GM19455 (cell line): ENCODE data around the gene NDUFS7.

ENCODE experiments used
- ATAC-seq: cut with Tn5 transposase; IDR thresholded peaks from one replicate; pipeline ENCODE4 v1.9.1; 2021; ENCODE audit not compliant: unreplicated experiment

Gene NDUFS7

DNA sequence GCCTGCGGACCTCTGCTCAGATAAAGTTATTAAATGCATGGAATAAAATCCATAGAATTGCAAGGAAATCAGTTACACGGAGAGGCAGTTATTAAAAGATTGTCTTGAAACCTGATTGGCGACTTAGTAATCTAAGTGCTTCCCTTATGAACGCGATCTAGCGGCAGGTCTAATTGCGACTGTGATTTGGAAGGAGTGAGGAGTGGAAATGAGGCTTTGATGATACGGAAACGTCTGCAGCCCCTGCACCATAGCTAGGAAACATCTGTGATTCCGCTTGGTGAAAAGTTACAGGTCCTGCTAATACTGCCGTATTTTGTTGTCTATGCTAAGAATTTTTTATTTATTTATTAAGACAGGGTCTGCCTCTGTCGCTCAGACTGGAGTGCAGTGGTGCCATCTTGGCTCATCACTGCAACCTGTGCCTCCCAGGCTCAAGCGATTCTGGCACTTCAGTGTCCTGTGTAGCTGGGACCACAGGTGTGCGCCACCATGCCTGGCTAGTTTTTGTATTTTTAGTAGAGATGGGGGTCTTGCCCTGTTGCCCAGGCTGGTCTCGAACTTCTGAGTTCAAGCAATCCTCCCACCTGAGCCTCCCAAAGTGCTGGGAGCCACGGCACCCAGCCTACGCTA is 887 bp downstream of the NDUFS7 start:
- ATAC-seq = no peak

DNA sequence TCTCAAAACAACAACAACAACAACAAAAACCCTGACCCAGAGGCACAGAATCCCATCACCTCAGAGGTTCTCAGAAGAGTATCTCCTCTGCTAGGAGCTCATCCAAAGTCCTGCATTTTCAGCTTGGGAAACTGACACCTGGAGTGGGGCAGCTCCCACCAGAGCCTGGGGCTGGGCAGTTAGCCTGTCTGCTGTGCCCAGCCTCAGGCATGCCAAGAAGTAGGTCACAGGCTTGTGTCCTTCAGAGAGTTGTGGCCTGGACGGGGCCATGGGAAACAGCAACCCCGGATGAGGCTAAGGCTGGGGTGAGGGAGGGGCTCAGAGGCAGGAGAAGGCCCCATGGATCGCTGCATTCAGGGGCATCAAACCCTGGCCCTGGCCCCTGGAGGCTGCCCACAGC is 2.1 kb downstream of the NDUFS7 start:
- no peak for ATAC-seq

DNA sequence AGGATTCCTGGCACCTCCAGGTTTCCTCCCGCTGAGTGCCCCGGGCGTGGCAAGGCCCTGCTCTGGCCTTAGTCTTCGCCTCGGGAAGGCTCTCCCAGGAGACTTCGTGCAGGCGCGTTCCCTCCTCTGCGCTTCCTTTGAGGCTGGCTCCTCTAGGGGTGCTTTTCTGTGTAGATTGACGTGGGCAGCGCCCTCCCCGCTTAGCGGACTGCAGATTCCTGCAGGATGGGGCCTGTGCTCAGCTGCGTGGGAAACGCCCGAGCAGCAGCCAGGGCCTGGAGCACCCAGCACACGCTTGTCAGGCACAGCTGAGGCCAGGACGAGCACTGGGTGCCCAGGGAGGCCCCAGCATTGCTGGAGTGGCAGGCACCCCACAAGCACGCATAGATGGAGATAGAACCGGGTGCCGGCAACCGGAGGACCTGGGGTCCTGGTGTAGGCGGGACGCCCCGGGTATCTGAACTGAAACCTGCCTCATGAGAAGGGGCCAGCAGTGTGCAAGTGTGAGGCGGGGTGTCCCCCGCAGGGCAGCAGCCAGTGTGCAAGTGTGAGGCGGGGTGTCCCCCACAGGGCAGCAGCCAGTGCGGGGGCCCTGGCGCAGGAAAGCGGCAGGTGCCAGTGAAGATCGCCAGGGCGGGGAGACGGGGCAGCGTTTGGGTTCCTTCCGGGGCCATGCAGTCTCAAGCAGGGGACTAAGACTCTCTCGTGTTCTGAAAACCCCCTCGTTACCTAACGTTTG is 3.4 kb downstream of the NDUFS7 start:
- no peak for ATAC-seq

DNA sequence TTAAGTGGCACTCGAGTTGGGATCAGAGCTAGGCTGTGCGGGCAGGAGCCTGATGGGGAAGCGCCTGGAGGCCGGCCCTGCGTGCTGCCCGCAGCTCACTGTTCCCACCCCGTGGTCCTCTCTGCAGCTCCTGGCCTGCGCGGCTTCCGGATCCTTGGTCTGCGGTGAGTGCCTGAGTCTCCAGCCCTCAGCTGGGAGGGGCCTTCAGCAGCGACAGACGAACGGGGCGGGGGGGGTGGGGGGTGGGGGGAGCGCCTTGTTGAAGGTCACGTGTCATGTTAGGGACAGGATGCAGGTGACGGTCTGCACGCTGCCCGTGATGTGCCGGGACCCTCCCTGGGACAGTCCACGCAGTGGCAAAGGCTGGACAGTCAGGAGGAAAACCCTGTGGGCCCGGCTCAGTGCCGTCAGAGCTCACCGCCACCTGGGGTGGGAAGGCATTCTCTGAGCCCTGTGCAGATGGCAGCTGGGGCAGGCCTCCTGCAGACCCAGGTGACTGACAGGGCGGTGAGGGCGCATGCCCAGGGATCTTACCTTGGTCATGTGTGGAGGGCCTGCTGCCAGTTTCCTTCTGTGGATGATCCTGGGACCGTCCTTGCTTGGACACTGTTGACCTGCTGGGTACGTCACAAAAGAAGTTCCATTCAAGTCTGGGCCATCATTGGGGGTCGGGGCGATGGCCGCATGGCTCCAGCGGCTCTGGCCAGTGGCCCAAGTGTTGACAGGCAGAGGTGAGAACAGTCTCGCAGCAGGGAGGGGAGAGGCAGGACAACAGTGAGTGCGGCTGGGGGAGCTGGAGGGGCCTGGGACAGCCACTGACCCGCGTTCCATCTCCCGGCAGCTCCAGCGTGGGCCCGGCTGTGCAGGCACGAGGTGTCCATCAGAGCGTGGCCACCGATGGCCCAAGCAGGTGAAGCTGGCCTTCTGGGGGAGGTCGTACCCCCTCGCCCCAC is 4.3 kb downstream of the NDUFS7 start:
- no peak for ATAC-seq

DNA sequence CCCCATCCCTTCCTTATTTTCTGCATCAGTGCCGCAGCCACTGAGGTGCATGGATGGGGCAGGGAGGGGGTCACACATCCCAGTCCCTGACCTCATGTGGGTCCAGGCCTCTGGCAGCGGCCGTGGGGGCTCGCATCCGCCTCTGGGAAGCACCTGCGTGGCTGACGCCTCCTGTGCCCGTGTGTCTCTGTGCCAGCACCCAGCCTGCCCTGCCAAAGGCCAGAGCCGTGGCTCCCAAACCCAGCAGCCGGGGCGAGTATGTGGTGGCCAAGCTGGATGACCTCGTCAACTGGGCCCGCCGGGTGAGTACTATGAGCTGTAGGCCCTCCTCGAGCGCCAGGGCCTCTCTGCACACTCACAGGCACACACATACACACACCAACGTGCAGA is 4.9 kb downstream of the NDUFS7 start:
- no peak for ATAC-seq

DNA sequence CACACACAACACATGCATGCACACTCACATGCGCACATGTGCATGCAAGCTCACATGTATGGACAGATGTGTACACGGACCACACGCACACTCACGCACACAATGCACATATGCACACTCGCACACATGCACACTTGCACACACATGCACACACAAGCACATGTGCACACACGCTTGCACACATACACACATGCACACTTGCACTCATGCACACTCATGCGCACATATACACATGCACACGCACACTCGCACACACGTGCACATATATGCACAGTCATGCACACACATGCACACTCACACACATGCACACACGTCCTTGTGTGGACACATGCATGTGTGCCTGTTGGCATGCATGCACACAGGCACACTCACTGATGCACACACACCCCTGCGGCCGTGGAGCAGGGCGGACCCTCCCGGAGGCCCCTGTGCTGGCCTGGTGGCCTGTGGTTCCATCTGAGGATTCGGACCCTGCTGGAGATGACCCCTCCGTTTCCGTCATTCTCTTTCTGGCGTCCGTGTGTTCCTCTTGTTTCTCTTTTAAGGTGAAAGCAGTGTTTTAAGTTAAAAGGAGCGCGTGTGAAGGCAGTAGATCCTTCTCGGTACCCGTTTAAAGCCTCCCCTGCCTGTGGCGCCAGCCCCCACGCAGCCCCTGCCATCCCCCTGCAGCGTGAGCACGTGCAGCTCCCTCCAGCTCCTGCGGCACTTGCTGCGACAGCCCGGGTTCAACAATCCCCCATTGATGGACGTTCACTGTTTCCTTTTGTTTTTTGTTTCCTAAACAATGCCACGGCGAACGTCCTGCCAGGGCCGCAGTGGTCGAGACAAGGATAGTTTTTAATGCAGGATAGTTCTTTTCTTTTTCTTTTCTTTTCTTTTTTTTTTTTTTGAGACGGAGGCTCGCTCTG is 5.6 kb downstream of the NDUFS7 start:
- ATAC-seq = no peak

DNA sequence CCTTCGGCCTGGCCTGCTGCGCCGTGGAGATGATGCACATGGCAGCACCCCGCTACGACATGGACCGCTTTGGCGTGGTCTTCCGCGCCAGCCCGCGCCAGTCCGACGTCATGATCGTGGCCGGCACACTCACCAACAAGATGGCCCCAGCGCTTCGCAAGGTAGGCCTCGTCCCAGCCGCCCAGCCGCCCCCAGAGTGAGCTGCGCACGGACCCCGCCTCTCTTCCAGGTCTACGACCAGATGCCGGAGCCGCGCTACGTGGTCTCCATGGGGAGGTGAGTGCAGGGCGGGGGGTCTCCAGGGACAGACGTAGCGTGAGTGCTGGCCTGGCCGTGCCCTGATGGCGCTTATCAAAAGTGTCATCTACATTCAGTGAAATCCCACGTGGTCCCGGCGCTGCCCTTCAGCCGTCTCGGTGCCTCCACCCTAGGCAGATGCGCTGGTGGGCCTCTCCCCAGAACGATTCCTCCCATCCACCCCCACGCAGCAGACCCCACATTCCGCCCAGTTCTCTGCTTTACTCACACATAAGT is 7.2 kb downstream of the NDUFS7 start:
- no peak for ATAC-seq

DNA sequence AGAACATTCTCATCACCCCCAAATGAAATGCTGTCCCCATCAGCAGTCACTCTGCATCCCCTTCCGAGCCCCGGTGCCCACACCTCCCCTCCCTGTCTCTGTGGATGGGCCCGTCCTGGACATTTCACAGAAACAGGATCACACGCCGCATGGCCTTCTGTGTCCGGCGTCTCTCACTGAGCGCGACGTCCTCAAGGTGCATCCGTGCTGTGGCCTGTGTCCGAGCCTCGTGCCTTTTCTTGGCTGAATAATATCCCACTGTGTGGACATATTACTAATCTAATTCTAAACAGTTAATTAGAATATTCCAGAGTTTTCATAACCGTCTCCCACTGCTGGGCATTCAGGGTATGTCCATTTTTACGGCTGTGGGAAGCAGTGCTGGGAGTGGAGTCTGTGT is 8.7 kb downstream of the NDUFS7 start:
- ATAC-seq = no peak

DNA sequence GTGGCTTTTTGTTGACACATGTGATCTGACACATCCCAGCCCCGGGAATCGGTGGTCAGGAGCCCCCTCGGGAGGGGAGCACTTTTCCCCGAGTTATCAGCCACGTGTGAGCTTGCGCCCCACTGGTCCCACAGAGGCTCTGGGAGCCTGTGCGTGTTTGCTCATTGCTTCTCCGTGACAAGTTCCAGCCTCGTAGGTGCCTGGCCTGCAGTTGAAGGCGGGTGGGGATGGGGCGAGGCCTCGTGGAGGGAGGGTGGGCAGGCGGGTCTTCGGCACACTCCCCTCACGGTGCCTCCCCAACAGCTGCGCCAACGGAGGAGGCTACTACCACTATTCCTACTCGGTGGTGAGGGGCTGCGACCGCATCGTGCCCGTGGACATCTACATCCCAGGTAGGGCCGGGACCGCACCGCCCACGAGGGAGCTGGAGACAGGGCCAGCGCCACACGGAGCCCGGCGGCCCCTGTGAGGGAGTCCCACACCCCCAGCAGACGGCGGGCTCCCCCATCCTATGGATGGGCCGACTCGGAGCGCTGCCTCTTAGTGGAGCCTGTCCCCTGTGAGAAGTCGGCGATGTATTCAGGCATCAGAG is 9.3 kb downstream of the NDUFS7 start:
- no peak for ATAC-seq

DNA sequence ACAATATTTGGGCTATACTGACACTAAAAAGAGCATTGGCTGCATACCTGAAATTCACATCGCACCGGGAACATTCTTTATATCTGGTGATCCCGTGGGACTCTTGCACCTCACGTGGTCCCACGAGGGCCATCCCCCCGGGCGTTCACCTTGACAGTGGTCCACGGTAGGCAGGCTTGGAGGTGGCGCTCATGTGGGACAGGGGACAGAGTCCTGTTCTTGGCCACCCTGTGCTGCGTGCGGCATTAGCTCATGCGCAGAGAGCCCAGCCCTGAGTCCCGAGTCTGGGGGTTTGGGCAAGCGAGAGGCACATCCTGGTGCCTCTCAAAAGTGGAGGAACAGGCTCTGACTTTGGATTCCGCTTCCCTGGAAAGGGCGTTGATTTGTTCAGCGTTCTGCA is 10.1 kb downstream of the NDUFS7 start:
- no peak for ATAC-seq

DNA sequence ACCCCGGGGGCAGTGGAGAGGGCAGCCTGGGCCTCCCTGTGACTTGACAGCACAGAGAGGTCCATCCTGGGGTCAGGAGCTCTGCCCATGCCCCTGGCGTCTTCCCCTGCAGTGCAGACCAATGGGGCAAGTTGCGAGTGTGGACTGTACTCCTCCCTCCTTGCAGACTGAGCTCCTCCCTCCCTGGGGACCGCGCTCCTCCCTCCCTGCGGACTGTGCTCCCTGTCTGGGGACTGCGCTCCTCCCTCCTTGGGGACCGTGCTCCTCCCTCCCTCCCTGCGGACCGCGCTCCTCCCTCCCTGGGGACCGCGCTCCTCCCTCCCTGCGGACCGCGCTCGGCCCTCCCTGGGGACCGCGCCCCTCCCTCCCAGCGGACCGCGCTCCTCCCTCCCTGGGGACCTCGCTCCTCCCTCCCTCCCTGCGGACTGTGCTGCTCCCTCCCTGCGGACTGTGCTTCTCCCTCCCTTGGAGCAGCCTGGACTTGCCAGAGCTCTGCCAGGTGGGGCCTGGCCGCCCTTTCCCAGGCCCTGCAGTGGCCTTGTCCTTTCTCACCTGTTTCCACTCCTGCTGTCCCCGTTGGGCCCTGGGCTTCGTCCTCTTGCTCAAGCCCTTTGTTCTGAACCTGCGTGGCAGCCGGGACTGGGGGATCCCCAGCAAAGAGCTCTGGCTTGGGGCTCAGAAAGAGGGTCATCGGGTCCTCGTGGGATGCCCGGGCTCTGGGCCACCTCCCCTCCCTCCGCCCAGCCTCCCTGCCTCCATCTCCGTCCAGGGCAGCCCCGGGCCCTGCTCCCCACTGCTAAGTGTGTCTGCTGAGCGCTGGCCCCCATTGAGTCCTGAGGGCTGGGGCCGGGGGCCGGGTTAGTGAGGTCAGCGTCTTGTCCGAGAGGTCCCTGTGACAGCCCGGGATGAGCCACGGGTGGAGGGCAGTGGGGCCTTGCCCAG is 10.8 kb downstream of the NDUFS7 start:
- no peak for ATAC-seq

DNA sequence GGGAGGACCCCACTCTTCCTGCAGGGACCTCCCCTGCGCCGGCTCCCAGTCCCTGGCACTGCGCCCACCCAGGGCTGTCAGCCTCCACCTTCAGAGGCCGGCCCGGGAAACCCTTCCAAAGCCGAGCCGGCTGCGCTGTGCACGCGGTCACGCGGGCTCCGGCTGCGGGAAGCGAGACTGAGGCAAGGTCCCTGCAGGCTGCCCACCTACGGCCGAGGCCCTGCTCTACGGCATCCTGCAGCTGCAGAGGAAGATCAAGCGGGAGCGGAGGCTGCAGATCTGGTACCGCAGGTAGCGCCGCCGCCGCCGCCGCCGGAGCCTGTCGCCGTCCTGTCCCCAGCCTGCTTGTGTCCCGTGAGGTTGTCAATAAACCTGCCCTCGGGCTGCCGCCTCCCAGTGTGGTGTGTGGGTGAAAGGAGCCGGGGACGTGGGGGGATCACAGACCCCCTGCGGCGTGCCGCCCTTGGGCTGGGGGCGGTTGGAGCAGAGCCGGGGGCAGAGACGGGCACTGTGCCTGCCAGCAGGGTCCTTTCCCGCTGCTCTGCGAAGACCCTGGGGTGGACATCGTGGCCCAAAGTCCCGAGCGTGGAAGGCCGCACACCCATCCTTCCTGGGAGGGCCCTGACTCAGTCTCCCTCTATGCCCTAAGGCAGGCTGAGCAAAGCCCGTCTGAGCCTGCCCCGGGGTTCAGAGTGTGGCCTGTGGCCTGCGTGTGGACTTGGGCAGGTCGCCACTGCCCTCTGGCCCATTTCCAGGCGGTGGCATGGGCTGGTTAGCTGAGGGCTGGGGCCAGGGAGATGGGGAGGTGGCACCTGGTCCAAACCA is 11.7 kb downstream of the NDUFS7 start:
- ATAC-seq = no peak

DNA sequence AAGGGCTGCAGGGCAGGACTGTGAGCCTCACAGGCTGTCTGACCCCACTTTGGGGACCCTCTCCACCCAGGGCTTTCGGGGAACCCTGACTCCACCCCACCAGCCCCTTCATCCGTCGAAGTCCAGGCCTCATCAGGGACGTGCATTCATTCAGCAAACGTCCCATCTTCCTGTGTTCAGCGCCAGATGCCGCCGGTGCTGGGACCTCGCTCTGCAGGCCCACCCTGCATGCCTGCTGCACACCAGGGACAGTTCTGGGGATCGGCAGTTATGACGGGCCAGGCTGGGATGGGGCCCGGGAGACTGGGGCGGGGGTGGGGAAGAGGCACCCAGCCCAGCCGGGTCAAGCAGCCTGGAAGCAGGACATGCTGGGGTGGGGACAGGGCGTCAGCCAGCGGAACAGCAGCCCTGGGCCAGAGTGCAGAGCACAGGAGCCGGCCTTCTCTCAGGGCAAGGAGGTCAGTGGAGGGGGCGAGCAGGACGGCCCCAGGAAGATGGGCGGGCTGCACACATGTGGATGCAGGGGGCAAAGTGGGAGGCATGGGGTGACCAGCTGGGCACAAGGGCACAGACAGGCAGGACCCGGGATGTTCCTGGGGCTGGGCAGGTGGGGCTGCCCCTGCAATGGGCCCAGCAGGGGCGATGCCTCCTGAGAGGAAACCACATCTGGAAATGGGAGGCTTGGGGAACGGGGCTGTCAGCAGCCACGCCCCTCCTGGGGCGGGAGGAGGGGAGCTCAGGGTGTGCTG is 12.5 kb downstream of the NDUFS7 start:
- ATAC-seq = no peak

DNA sequence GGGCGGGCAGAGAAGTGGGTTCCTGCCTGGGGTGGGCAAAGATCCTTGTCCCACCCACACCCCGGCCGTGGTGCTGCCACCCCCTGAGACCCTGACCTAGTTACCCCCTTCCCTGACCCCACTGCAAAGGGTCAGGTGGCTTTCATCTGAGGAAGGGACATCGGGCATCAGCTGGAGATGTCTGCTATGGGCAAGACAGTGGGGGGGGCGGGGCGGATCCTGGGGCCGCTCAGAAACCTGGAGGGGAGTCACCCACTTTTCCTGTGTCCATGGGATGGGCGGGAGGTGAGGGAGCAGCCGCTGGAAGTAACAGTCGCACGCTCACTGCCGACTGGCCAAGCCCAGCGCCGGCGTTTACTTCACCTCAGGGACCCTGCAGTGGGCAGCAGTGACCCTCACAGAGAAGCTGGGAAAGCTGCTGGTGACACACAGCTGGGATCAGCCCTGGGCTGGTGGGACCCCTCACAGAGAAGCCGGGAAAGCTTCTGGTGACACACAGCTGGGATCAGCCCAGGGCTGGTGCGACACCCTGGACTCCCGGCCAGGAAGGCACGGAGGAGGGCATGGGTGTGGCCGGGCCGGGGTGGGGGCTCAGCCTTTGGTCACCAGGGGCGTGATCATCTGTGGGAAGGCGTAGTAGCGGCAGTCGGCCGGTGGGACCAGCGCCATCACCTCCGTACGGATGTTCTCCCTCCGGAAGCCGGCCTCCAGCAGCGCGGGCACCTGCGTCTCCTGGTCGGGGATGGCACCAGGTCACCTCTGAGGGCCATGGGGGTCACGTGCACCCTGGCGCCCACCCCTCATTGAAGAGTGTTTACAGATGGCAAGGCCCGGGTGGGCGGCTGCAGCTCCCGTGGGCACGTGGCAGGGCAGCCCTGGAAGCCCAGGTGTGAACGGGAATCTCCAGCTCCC is 13.3 kb downstream of the NDUFS7 start:
- no peak for ATAC-seq

DNA sequence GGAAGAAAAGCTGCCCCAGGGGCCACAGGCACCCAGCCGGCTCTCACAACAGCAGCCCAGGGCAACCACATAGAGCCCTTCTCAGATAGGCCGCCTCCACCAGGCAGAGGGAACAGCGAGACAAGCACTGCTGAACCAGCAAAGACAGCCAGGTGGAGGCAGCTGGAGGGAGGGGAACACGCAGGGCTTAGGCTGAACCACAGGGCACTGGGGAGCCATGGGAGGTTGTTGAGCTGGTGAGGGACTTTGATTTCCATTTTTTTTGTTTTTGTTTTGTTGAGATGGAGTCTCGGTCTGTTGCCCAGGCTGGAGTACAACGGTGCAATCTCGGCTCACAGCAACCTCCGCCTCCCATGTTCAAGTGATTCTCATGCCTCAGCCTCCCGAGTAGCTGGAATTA is 14.1 kb downstream of the NDUFS7 start:
- no peak for ATAC-seq

DNA sequence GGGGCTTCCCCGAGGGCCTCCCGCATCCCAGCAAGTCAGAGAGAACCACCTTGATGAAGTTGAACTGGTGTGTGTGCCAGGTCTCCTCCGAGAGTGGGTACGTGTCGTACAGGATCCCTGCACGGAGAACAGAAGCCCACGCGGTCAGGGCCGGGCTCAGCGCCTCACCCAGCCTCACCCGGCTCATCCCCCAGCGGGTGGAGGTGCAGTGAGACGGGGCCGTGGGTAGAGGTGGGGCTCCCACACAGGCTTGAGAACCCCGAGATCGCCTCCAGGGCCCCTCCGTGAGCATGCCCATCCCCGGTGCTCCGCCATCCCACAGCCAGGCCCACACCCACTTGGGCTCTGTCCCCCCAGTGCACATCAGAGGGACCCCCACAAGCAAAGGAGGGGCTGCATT is 15.4 kb downstream of the NDUFS7 start:
- no peak for ATAC-seq
